ENCODE data around the gene ANKRD13C. TPM values are rescaled to one million over a fixed set of nuclear protein-coding genes. Genes with fewer than 3 reads are reported as not detected.

The ANKRD13C gene
- total and polyA plus RNA-seq, 2 of the 4 experiments (the other 2 are of a cell fraction): 8.3 to 10.9 TPM

- intact Hi-C loops (cut with micrococcal nuclease): no loop called here
- Histone ChIP-seq H3K18ac (ENCODE audit: low read depth, low read length) (no peak overlapping the region), H3K14ac (replicated peaks; ENCODE audit: low read depth, low read length) (no peak overlapping the region), H4K5ac (ENCODE audit: low read depth, low read length) (no peak overlapping the region), H3K36me3 (ENCODE audit: control insufficient read depth, insufficient read depth, low read length) (peaks cover 7% of the 10 kb centered on the region; the same call in 1 of the 2 replicates), H3K27ac (ENCODE audit: insufficient read depth, low read length) (no peak overlapping the region), H3K27me3 (ENCODE audit: control insufficient read depth, insufficient read depth, low read length) (no peaks in the 10 kb centered on the region), H3K4ac (ENCODE audit: low read depth, low read length) (no peak overlapping the region), H2BK5ac (ENCODE audit: low read depth, low read length, poor library complexity, severe bottlenecking) (no peak overlapping the region), H3K9ac (ENCODE audit: low read depth, low read length) (no peak overlapping the region), H2AK9ac (replicated peaks; ENCODE audit: low read depth, low read length, poor library complexity) (no peak overlapping the region), H2BK120ac (ENCODE audit: low read depth, low read length) (no peak overlapping the region), H3K9me3 (ENCODE audit: control insufficient read depth, insufficient read depth, low read length) (no peaks in the 10 kb centered on the region), H2AK5ac (ENCODE audit: low read depth, low read length) (no peak overlapping the region), H2BK20ac (ENCODE audit: low read depth, low read length) (no peak overlapping the region), H2BK15ac (ENCODE audit: low read depth, low read length) (no peak overlapping the region), H3K23ac (ENCODE audit: low read depth, low read length) (no peak overlapping the region), H3K56ac (ENCODE audit: extremely low read depth, insufficient read depth, low read length) (no peak overlapping the region), H3K9me1 (ENCODE audit: insufficient read depth, low read length) (no peaks in the 10 kb centered on the region), H3K4me1 (ENCODE audit: control insufficient read depth, insufficient read depth, low read length) (no peaks in the 10 kb centered on the region), H3K4me3 (ENCODE audit: insufficient read depth, low read depth, low read length) (no peak overlapping the region), H3K79me1 (ENCODE audit: low read depth in 1 of 2, low read length in 2 of 2) (peaks cover 9 to 15% of the 10 kb centered on the region in 2 experiments; a peak in 3 of 4 replicates), H4K20me1 (ENCODE audit: insufficient read depth, low read length) (no peaks in the 10 kb centered on the region), H4K91ac (ENCODE audit: insufficient read depth, low read depth, low read length) (no peak overlapping the region), H4K8ac (ENCODE audit: low read depth in 2 of 2, low read length in 2 of 2) (no peak overlapping the region), H3K4me2 (ENCODE audit: low read depth, low read length) (no peak overlapping the region), H2AFZ (replicated peaks; ENCODE audit: low read length, poor library complexity) (no peak overlapping the region)
- no peak for TF ChIP-seq USF2 (IDR thresholded peaks at IDR 0.05; ENCODE audit: low read depth, low read length)
- ChIA-PET POLR2A (ENCODE audit: unreplicated experiment) (no interaction called here), CTCF (no interaction called here)
- ATAC-seq (ENCODE audit: low read depth) (no peak), DNase-seq (no peak)
- dilution Hi-C loops (cut with HindIII; ENCODE audit: low sequenced_read_pairs, unreplicated experiment): no loop called here
- no CpG with 5 or more reads among the region's 3 CpGs for WGBS, 2 experiments (ENCODE audit: extremely low coverage in 2 of 2, insufficient read length in 1 of 2)
- in situ Hi-C loops (cut with MboI; ENCODE audit: low sequenced_read_pairs): no loop called here
- no TSS peak for BruUV-seq (replicated peaks)
Observed at GRCh38 chr1:70311369-70311768, 43.2 kb downstream of the ANKRD13C start.
